Endothelial cell of umbilical vein (primary cell): ENCODE measurements around the gene SLCO3A1. TPM values are rescaled to one million over a fixed set of nuclear protein-coding genes. Genes with fewer than 3 reads are reported as not detected.

ENCODE experiments used
- BruUV-seq: library from RNA; stranded (reverse); fragments of 400-500 nt; replicated peaks from 2 replicates; lab custom pipeline; 2021; lab: Mats Ljungman, UMichigan
- CTCF ChIA-PET: fragments of 300-600, 350-600 bp; sonication (Branson Sonifier 250); formaldehyde crosslinking; loops from one replicate; lab custom pipeline; 2021; ENCODE audit warnings: antibody characterized with exemption, inconsistent platforms; lab: Charles Lee
- POLR2A ChIA-PET: fragments of 300-600, 350-600 bp; sonication (Branson Sonifier 250); formaldehyde crosslinking; loops from one replicate; lab custom pipeline; 2021; ENCODE audit warnings: antibody characterized with exemption, inconsistent platforms; lab: Charles Lee
- DNase-seq: peaks from one replicate; pipeline ENCODE4 v3.0.0-alpha.2; 2011; ENCODE audit warnings: low read depth, low spot score
- FAIRE-seq: peaks from 2 replicates; lab custom pipeline; 2011; peaks lifted over from hg19 to GRCh38; lab: Jason Lieb, UNC
- H2AFZ ChIP-seq: 2 replicates; pipeline ENCODE4 v1.6.0; 2012; ENCODE audit warnings: low read depth, low read length, control low read depth, inconsistent platforms
- H3K27ac ChIP-seq: 2 replicates; pipeline ENCODE4 v1.5.1; 2011; ENCODE audit warnings: low read depth, mild to moderate bottlenecking, control low read depth, low read length, moderate library complexity; ENCODE audit not compliant: insufficient read depth
- H3K27me3 ChIP-seq, 2 experiments: 2 replicates each; pipeline versions ENCODE4 v1.6.0 to v1.6.1; 2011; ENCODE audit warnings: low read length in 2 of 2, mixed read lengths in 1 of 2; ENCODE audit not compliant: control insufficient read depth in 2 of 2, insufficient read depth in 2 of 2
- H3K36me3 ChIP-seq, 2 experiments: 2 replicates in 1 of 2; 3 replicates in 1 of 2; pipeline ENCODE4 v1.5.1; 2011; ENCODE audit warnings: low read length in 2 of 2, mild to moderate bottlenecking in 1 of 2, moderate library complexity in 1 of 2; ENCODE audit not compliant: control insufficient read depth in 2 of 2, insufficient read depth in 2 of 2; ENCODE audit errors: extremely low read depth in 1 of 2
- H3K4me1 ChIP-seq: 3 replicates; pipeline ENCODE4 v1.5.1; 2011; ENCODE audit warnings: mild to moderate bottlenecking, low read length; ENCODE audit not compliant: control insufficient read depth, insufficient read depth; ENCODE audit errors: extremely low read depth
- H3K4me2 ChIP-seq: 2 replicates; pipeline ENCODE4 v1.6.1; 2011; ENCODE audit warnings: low read length, control low read depth, mixed read lengths; ENCODE audit not compliant: insufficient read depth
- H3K4me3 ChIP-seq, 3 experiments: fragments of 200-600 bp in 1 of 3; sonication (generic), shearing (Covaris generic) in 1 of 3; replicated peaks in 1 of 3; 2 replicates each; pipeline ENCODE4 v1.5.1; 2011 to 2016; ENCODE audit warnings: control low read depth in 3 of 3, low read length in 3 of 3, mild to moderate bottlenecking in 2 of 3, inconsistent platforms in 1 of 3, low read depth in 1 of 3, moderate library complexity in 1 of 3; ENCODE audit not compliant: insufficient read depth in 1 of 3
- H3K79me2 ChIP-seq: 2 replicates; pipeline ENCODE4 v1.6.0; 2012; ENCODE audit warnings: low read length, inconsistent platforms; ENCODE audit not compliant: control insufficient read depth, insufficient read depth
- H3K9ac ChIP-seq: replicated peaks from 2 replicates; pipeline ENCODE3; 2011; ENCODE audit warnings: low read length, control low read depth; ENCODE audit not compliant: insufficient read depth; ENCODE audit errors: extremely low read depth
- H3K9me1 ChIP-seq: replicated peaks from 3 replicates; pipeline ENCODE4 v1.6.0; 2011; ENCODE audit warnings: mild to moderate bottlenecking, low read length; ENCODE audit not compliant: control insufficient read depth, insufficient read depth; ENCODE audit errors: extremely low read depth
- H3K9me3 ChIP-seq: replicated peaks from 2 replicates; pipeline ENCODE4 v1.5.1; 2012; ENCODE audit warnings: low read length, inconsistent platforms; ENCODE audit not compliant: control insufficient read depth, insufficient read depth
- H4K20me1 ChIP-seq: replicated peaks from 2 replicates; pipeline ENCODE3; 2011; ENCODE audit warnings: mild to moderate bottlenecking, low read length; ENCODE audit not compliant: control insufficient read depth, insufficient read depth; ENCODE audit errors: extremely low read depth
- EZH2 ChIP-seq: IDR thresholded peaks from 2 replicates; pipeline ENCODE4 v1.6.1; 2012; ENCODE audit warnings: borderline replicate concordance, low read depth, mild to moderate bottlenecking, moderate library complexity, low read length, inconsistent platforms; ENCODE audit not compliant: severe bottlenecking
- FOS ChIP-seq: IDR thresholded peaks from 2 replicates; pipeline ENCODE4 v1.6.1; 2011; ENCODE audit warnings: mild to moderate bottlenecking, low read length, moderate library complexity, borderline replicate concordance; ENCODE audit not compliant: insufficient read depth
- GATA2 ChIP-seq: IDR thresholded peaks from 2 replicates; pipeline ENCODE4 v1.7.0; 2011; ENCODE audit warnings: low read depth, mild to moderate bottlenecking, moderate library complexity, mixed read lengths, low read length; ENCODE audit not compliant: insufficient read length, insufficient read depth
- JUN ChIP-seq: IDR thresholded peaks from 2 replicates; pipeline ENCODE4 v1.6.1; 2011; ENCODE audit warnings: borderline replicate concordance, low read depth; ENCODE audit not compliant: insufficient read length, insufficient read depth
- MYC ChIP-seq: IDR thresholded peaks from one replicate; pipeline ENCODE4 v1.6.1; 2011; ENCODE audit warnings: mild to moderate bottlenecking, low read depth, low read length
- POLR2A ChIP-seq: IDR thresholded peaks from 2 replicates; pipeline ENCODE4 v1.6.1; 2012; ENCODE audit warnings: low read depth, mild to moderate bottlenecking, control low read depth, low read length
- POLR2AphosphoS5 ChIP-seq: IDR thresholded peaks from 2 replicates; pipeline ENCODE4 v1.6.1; 2012; ENCODE audit warnings: low read depth, mild to moderate bottlenecking, control low read depth, low read length, moderate library complexity; ENCODE audit not compliant: insufficient read depth
- dilution Hi-C: fragments of 300-500 bp; cut with MboI; formaldehyde crosslinking; loops from one replicate; pipeline ENCODE4 v1.15.0; 2019; ENCODE audit warnings: low sequenced_read_pairs; ENCODE audit not compliant: extremely low pct_ligation_motif_present
- intact Hi-C: fragments of 100-400 bp; cut with micrococcal nuclease; formaldehyde crosslinking; loops from one replicate; pipeline ENCODE4 v1.10.0; 2022
- polyA plus RNA-seq, 4 experiments: library from polyadenylated mRNA; depleted of rRNA in 3 of 4; stranded (reverse) in 3 of 4; unstranded in 1 of 4; fragments of >200 nt; gene quantifications; 2 replicates each; pipeline versions ENCODE4 v1.2.1 to v1.2.3, GENCODE V29; 2011 to 2012; ENCODE audit warnings: missing spikeins in 1 of 4
- total RNA-seq: library from RNA; stranded (reverse); gene quantifications from 2 replicates; pipeline ENCODE4 v1.2.3, GENCODE V29; 2021
- TF ChIP-seq, protein P1 (sequence below): IDR thresholded peaks from 2 replicates; pipeline ENCODE4 v1.6.1; 2011; ENCODE audit not compliant: insufficient read depth, insufficient read length
- TF ChIP-seq, protein P2 (sequence below), 2 donors: IDR thresholded peaks; 1 replicate in 1 of 2; 2 replicates in 1 of 2; pipeline ENCODE4 v1.5.1; 2011; ENCODE audit warnings: low read length in 2 of 2, mild to moderate bottlenecking in 2 of 2, moderate library complexity in 2 of 2, control low read depth in 1 of 2, inconsistent platforms in 1 of 2, low read depth in 1 of 2; ENCODE audit not compliant: insufficient read depth in 1 of 2; ENCODE audit errors: extremely low read depth in 1 of 2

SLCO3A1 gene
- total and polyA plus RNA-seq, 2 donors (not counting 3 experiments of a cell fraction or from before 2014, with no cell fraction given) = 0.88 to 0.92 TPM

DNA sequence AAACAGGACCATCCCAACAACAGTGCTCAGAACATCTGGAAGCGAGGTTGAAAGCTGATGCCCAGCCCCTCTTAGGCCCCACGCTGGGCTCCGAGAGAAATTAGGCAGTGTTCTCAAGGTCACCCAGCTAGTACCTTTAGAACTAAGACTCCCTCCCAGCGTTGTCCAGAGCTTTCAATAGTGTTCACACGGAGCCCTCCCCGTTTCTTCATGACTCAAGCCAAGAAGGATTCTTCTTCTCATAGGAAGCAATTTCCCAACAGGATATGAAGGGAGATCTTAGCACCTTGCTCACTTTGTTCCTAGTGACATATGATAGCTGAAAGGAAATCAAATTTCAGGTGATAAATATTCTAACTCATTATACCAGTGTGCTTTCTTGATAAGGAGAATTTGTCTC, 296.0 kb downstream of the SLCO3A1 start:
- TF ChIP-seq GATA2 (no peak), JUN (no peak), POLR2AphosphoS5 (no peak), EZH2 (no peak), FOS (no peak), MYC (no peak)
- Histone ChIP-seq H3K9ac (no peak overlapping the region), H3K9me3 (no peaks in the 10 kb centered on the region), H3K27me3 (no peaks in the 10 kb centered on the region), H3K4me2 (no peak overlapping the region), H3K4me3 (no peak overlapping the region), H3K27ac (no peak overlapping the region), H3K79me2 (no peaks in the 10 kb centered on the region), H3K9me1 (no peaks in the 10 kb centered on the region), H3K4me1 (no peaks in the 10 kb centered on the region), H2AFZ (no peak overlapping the region), H4K20me1 (no peaks in the 10 kb centered on the region), H3K36me3 (no peaks in the 10 kb centered on the region)
- POLR2A ChIA-PET = no interaction called here
- CTCF ChIA-PET = no interaction called here
- no TSS peak for BruUV-seq
- DNase-seq = no peak
- intact Hi-C loops = no loop called here
- no peak for FAIRE-seq
- dilution Hi-C loops = no loop called here

DNA sequence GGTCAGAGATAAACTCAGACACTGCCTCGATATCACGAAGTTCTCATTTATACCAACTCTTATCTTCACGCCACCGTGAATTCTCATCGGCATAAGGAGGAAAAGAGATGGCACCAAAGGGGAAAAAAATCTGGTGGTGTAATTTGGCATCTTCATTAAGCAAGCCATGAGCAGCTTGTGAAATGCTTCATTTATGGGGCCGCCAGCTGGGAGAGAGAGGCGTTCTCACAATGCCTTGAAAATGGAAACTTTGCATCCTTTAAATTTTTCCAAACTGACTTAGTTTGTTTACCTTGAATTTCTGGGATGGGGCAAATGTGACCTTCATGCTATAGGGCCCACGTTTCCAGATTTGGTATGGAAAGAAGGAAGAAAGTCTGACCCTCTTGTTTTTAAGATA, 297.7 kb downstream of the SLCO3A1 start:
- FAIRE-seq (no peak), DNase-seq (no peak)
- TF ChIP-seq, protein P1, sequence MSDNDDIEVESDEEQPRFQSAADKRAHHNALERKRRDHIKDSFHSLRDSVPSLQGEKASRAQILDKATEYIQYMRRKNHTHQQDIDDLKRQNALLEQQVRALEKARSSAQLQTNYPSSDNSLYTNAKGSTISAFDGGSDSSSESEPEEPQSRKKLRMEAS = no peak
- TF ChIP-seq FOS (no peak), GATA2 (no peak), MYC (no peak), JUN (no peak), EZH2 (no peak), POLR2A (no peak), POLR2AphosphoS5 (no peak)
- TF ChIP-seq, protein P2, sequence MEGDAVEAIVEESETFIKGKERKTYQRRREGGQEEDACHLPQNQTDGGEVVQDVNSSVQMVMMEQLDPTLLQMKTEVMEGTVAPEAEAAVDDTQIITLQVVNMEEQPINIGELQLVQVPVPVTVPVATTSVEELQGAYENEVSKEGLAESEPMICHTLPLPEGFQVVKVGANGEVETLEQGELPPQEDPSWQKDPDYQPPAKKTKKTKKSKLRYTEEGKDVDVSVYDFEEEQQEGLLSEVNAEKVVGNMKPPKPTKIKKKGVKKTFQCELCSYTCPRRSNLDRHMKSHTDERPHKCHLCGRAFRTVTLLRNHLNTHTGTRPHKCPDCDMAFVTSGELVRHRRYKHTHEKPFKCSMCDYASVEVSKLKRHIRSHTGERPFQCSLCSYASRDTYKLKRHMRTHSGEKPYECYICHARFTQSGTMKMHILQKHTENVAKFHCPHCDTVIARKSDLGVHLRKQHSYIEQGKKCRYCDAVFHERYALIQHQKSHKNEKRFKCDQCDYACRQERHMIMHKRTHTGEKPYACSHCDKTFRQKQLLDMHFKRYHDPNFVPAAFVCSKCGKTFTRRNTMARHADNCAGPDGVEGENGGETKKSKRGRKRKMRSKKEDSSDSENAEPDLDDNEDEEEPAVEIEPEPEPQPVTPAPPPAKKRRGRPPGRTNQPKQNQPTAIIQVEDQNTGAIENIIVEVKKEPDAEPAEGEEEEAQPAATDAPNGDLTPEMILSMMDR (IDR thresholded peaks at IDR 0.05; ENCODE audit: extremely low read depth in 1 of 2, insufficient read depth in 1 of 2, low read depth in 1 of 2, low read length in 2 of 2) = no peak
- dilution Hi-C loops (no loop called here), intact Hi-C loops (no loop called here)
- Histone ChIP-seq H3K36me3 (no peaks in the 10 kb centered on the region), H4K20me1 (no peaks in the 10 kb centered on the region), H2AFZ (no peak overlapping the region), H3K9me1 (no peaks in the 10 kb centered on the region), H3K4me2 (no peak overlapping the region), H3K9ac (no peak overlapping the region), H3K4me1 (no peaks in the 10 kb centered on the region), H3K9me3 (no peaks in the 10 kb centered on the region), H3K4me3 (no peak overlapping the region), H3K79me2 (no peaks in the 10 kb centered on the region), H3K27ac (no peak overlapping the region), H3K27me3 (no peaks in the 10 kb centered on the region)
- no TSS peak for BruUV-seq
- ChIA-PET CTCF (no interaction called here), POLR2A (no interaction called here)
